ENCODE measurements around the gene ADK. TPM values are rescaled to one million over a fixed set of nuclear protein-coding genes. Genes with fewer than 3 reads are reported as not detected.

ADK gene
- total RNA-seq, 4 donors from 2014 or later: 15.9 to 28.8 (median 23.3) TPM

- Histone ChIP-seq H3K36me3 (no peaks in the 10 kb centered on the region), H3K4me3 (no peak overlapping the region), H3K9me3 (peaks cover 0 to under 1% (median 0%) of the 10 kb centered on the region in 3 donors), H3K27me3 (no peaks in the 10 kb centered on the region), H3K27ac (peak overlapping the region in 1 of 4 donors; percentile 1), H3K4me1 (peaks cover 16 to 18% of the 10 kb centered on the region in 2 donors)
- ATAC-seq: no peak
- DNase-seq: no peak
- in situ Hi-C loops (cut with MboI; ENCODE audit: low sequenced_read_pairs in 4 of 4) (no loop called here), intact Hi-C loops (cut with DNase I; ENCODE audit: low total_unique reads) (no loop called here)
- TF ChIP-seq POLR2A (IDR thresholded peaks at IDR 0.05): no peak
- TF ChIP-seq CTCF (IDR thresholded peaks at IDR 0.05 in 4 of 5, conservative IDR thresholded peaks at IDR 0.05 in 1 of 5): no peak
These were observed 489.3 kb downstream of the ADK start for GRCh38 chr10:74640134-74640921.

GRCh38 chr10:74641659-74642058 lies 490.6 kb downstream of the ADK start:
- DNase-seq (no peak), ATAC-seq (no peak)
- H3K36me3 ChIP-seq: no peaks in the 10 kb centered on the region
- intact Hi-C loops (cut with DNase I; ENCODE audit: low total_unique reads): no loop called here
- peaks cover 16 to 18% of the 10 kb centered on the region in 2 donors for H3K4me1 ChIP-seq
- H3K27me3 ChIP-seq: no peaks in the 10 kb centered on the region
- no peaks in the 10 kb centered on the region for H3K9me3 ChIP-seq
- TF ChIP-seq CTCF (IDR thresholded peaks at IDR 0.05 in 4 of 5, conservative IDR thresholded peaks at IDR 0.05 in 1 of 5): no peak
- TF ChIP-seq POLR2A (IDR thresholded peaks at IDR 0.05): no peak
- no peak overlapping the region for H3K27ac ChIP-seq
- no peak overlapping the region for H3K4me3 ChIP-seq
- in situ Hi-C loops (cut with MboI; ENCODE audit: low sequenced_read_pairs in 4 of 4): no loop called here

- intact Hi-C loops (cut with DNase I; ENCODE audit: low total_unique reads): no loop called here
- Histone ChIP-seq H3K36me3 (no peaks in the 10 kb centered on the region), H3K9me3 (no peaks in the 10 kb centered on the region), H3K27me3 (no peaks in the 10 kb centered on the region), H3K4me1 (peaks cover 12 to 16% of the 10 kb centered on the region in 2 donors), H3K27ac (no peak overlapping the region), H3K4me3 (no peak overlapping the region)
- ATAC-seq (no peak), DNase-seq (no peak)
- TF ChIP-seq POLR2A (IDR thresholded peaks at IDR 0.05) (no peak), CTCF (IDR thresholded peaks at IDR 0.05 in 4 of 5, conservative IDR thresholded peaks at IDR 0.05 in 1 of 5) (no peak)
- in situ Hi-C loops (cut with MboI; ENCODE audit: low sequenced_read_pairs in 4 of 4): no loop called here
These were observed 492.0 kb downstream of the ADK start for GRCh38 chr10:74642901-74643595.

GRCh38 chr10:74643596-74643975 lies 492.6 kb downstream of the ADK start:
- intact Hi-C loops (cut with DNase I; ENCODE audit: low total_unique reads): no loop called here
- ATAC-seq: no peak
- DNase-seq: no peak
- TF ChIP-seq CTCF (IDR thresholded peaks at IDR 0.05 in 4 of 5, conservative IDR thresholded peaks at IDR 0.05 in 1 of 5): no peak
- no peak for TF ChIP-seq POLR2A (IDR thresholded peaks at IDR 0.05)
- H3K4me3 ChIP-seq: no peak overlapping the region
- no peak overlapping the region for H3K27ac ChIP-seq
- H3K36me3 ChIP-seq: no peaks in the 10 kb centered on the region
- H3K4me1 ChIP-seq: peaks cover 12 to 16% of the 10 kb centered on the region in 2 donors
- no peaks in the 10 kb centered on the region for H3K9me3 ChIP-seq
- no peaks in the 10 kb centered on the region for H3K27me3 ChIP-seq
- in situ Hi-C loops (cut with MboI; ENCODE audit: low sequenced_read_pairs in 4 of 4): no loop called here
